Activated CD4-positive, alpha-beta memory T cell treated with anti-CD3 and anti-CD28 coated beads, Interleukin-2, amount 10 ng/mL, durations not matched to agents 7 days and 5 days (primary cell): ENCODE results near the gene TMEM185B. TPM values are rescaled to one million over a fixed set of nuclear protein-coding genes. Genes with fewer than 3 reads are reported as not detected.

Source experiments
- CTCF ChIA-PET: fragments of 350-600 bp; sonication (Branson Sonifier 250); formaldehyde crosslinking; loops from one replicate; lab custom pipeline; 2021; ENCODE audit warnings: antibody characterized with exemption, inconsistent platforms; lab: Charles Lee
- POLR2A ChIA-PET: fragments of 350-600 bp; sonication (Branson Sonifier 250); formaldehyde crosslinking; loops from one replicate; lab custom pipeline; 2021; ENCODE audit warnings: antibody characterized with exemption; lab: Charles Lee
- DNase-seq: peaks from one replicate; pipeline ENCODE4 v3.0.0-alpha.2; 2020
- H3K27ac Mint-ChIP-seq: one replicate; pipeline ENCODE4 v1.8.0; 2021; ENCODE audit warnings: mild to moderate bottlenecking, mixed read lengths
- H3K27me3 Mint-ChIP-seq: one replicate; pipeline ENCODE4 v1.8.0; 2021; ENCODE audit warnings: mixed read lengths
- H3K36me3 Mint-ChIP-seq: one replicate; pipeline ENCODE4 v1.8.0; 2021; ENCODE audit warnings: low read depth, mixed read lengths
- H3K4me1 Mint-ChIP-seq: one replicate; pipeline ENCODE4 v1.8.0; 2021; ENCODE audit warnings: mixed read lengths
- H3K4me3 Mint-ChIP-seq: one replicate; pipeline ENCODE4 v1.8.0; 2021; ENCODE audit warnings: mild to moderate bottlenecking, mixed read lengths
- H3K9me3 Mint-ChIP-seq: one replicate; pipeline ENCODE4 v1.8.0; 2021; ENCODE audit warnings: mixed read lengths
- total RNA-seq, 2 experiments: library from RNA; stranded (reverse); gene quantifications; one replicate each; pipeline ENCODE4 v1.2.3, GENCODE V29; 2021

TMEM185B gene
- total RNA-seq, 2 experiments from 2014 or later: 19.2 to 21.8 TPM

DNA sequence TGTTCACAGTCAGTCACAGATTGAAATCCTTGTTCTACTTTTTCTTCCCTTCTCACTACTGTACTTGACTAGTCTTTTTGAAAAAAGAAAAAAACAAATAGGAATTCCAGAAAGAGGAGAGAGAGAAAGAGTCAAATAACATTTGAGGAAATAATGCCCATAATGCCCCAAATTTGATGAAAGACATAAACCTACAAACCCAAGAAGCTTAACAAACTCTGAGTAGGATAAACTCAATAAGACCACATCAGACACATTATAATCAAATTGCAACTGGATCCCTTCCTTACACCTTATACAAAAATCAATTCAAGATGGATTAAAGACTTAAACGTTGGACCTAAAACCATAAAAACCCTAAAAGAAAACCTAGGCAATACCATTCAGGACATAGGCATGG lies 30.9 kb downstream of the TMEM185B start:
- no peaks in the 10 kb centered on the region for H3K27me3 Mint-ChIP-seq
- CTCF ChIA-PET: no interaction called here
- no peak for DNase-seq
- no peak overlapping the region for H3K4me3 Mint-ChIP-seq
- H3K9me3 Mint-ChIP-seq: peaks cover 24% of the 10 kb centered on the region
- peaks cover 23% of the 10 kb centered on the region for H3K36me3 Mint-ChIP-seq
- POLR2A ChIA-PET: no interaction called here
- H3K27ac Mint-ChIP-seq: no peak overlapping the region
- peaks cover 2% of the 10 kb centered on the region for H3K4me1 Mint-ChIP-seq

DNA sequence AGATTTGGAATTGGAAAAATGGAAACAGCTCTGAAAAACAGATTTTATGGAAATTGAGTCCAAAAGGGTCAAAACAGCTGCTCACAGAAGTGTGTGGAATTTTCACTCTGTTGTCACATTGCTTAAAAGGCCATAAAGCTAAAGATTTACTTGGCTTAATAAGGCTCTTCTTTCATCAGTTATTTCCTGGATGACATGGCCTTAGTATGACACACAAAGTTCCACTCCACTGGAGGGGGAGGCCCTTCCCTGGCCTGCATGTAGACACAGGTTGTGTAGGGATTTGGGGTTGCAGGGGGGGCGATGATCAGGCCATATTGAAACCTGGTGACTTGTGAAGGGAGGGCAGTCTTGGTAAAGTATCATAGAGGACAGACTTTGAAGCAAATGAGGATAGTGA lies 34.0 kb downstream of the TMEM185B start:
- H3K4me3 Mint-ChIP-seq: no peak overlapping the region
- CTCF ChIA-PET: no interaction called here
- no peaks in the 10 kb centered on the region for H3K27me3 Mint-ChIP-seq
- POLR2A ChIA-PET: no interaction called here
- peaks cover 24% of the 10 kb centered on the region for H3K36me3 Mint-ChIP-seq
- peaks cover 18% of the 10 kb centered on the region for H3K9me3 Mint-ChIP-seq
- H3K27ac Mint-ChIP-seq: no peak overlapping the region
- no peak for DNase-seq
- no peaks in the 10 kb centered on the region for H3K4me1 Mint-ChIP-seq

GRCh38 chr2:120182019-120182560 lies 41.1 kb downstream of the TMEM185B start:
- no peaks in the 10 kb centered on the region for H3K9me3 Mint-ChIP-seq
- no peak overlapping the region for H3K4me3 Mint-ChIP-seq
- H3K36me3 Mint-ChIP-seq: peaks cover 20% of the 10 kb centered on the region
- POLR2A ChIA-PET: no interaction called here
- no peaks in the 10 kb centered on the region for H3K27me3 Mint-ChIP-seq
- H3K4me1 Mint-ChIP-seq: peaks cover 48% of the 10 kb centered on the region
- peak overlapping the region; percentile 32 for H3K27ac Mint-ChIP-seq
- DNase-seq: no peak
- CTCF ChIA-PET: interaction anchor here (1.2 to 1.8 kb wide), 2 partner anchors 10 to 131 kb away, joined by 5 read pairs; no protein-coding TSS in a partner anchor

DNA sequence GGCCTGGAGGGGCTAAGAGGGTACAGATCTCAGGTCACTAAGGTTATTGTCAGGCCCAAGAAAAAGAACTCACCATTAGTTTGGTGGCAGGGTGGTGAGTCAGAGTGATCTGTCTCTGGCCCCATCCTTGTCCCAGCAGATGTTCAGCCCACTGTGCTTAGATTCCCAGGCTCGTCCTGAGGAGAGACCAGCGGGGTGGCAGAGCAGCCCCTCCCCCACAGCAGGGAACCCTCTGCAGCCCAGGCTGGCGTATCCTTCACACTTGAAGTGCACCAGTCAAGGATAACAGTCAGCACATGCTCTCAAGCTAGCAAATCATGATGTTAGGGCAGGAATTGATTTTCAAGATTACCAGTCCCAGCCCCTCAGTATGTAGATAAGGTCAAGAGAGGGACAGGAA lies 43.1 kb downstream of the TMEM185B start:
- Mint-ChIP-seq H3K27me3 (no peaks in the 10 kb centered on the region), H3K4me3 (no peak overlapping the region), H3K36me3 (peaks cover 15% of the 10 kb centered on the region), H3K4me1 (peaks cover 65% of the 10 kb centered on the region), H3K27ac (peak overlapping the region; percentile 45), H3K9me3 (no peaks in the 10 kb centered on the region)
- ChIA-PET CTCF (interaction anchor here (1.8 kb wide), 1 partner anchor 133 kb away, joined by 5 read pairs; no protein-coding TSS in a partner anchor), POLR2A (no interaction called here)
- DNase-seq: no peak

DNA sequence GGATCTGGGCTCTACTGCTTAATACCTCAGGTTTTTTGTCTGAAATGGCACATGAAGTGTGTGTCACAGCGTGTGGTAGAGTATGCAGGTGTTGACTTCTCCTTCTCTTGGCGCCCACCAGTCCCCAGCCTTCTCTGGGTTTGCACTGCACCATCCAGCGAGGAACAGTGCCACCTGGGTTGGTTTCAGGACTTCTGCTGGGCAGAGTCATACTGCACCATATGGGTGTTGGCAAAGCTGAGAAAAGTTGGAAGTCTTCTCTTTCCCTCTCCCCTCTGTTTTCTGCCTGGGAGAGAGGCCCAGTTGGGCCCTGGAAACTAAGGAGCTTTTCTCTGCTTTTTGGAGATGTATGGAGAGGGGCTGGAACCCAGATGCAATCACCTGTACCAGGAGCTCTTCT lies 43.8 kb downstream of the TMEM185B start:
- peaks cover 68% of the 10 kb centered on the region for H3K4me1 Mint-ChIP-seq
- CTCF ChIA-PET: no interaction called here
- H3K27ac Mint-ChIP-seq: peak overlapping the region; percentile 45
- POLR2A ChIA-PET: no interaction called here
- no peaks in the 10 kb centered on the region for H3K9me3 Mint-ChIP-seq
- H3K4me3 Mint-ChIP-seq: no peak overlapping the region
- H3K27me3 Mint-ChIP-seq: no peaks in the 10 kb centered on the region
- peaks cover 15% of the 10 kb centered on the region for H3K36me3 Mint-ChIP-seq
- DNase-seq: no peak

DNA sequence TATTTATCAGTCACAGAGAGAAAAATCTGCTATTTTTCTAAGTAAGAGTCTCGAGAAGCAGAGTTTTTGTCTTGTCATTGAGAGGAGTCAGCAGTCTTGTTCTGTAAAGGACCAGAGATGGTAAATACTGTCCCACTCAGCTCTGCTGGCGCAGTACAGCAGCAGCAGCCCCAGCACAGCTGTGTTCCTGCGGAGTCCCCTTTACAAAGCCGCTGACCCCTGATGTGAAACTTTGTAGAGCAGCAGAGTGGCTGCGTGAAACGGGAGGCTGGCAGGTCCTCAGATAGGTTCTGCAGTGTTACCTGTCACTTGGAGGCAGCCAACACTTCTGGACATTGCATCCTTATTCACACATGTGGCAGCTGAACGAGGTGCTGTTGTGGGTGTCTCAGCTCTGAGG lies 45.2 kb downstream of the TMEM185B start:
- peaks cover 64% of the 10 kb centered on the region for H3K4me1 Mint-ChIP-seq
- no peak for DNase-seq
- no peaks in the 10 kb centered on the region for H3K9me3 Mint-ChIP-seq
- peak overlapping the region; percentile 96 for H3K4me3 Mint-ChIP-seq
- H3K27me3 Mint-ChIP-seq: no peaks in the 10 kb centered on the region
- CTCF ChIA-PET: interaction anchor here (1.2 to 5.7 kb wide), 5 partner anchors 9 to 475 kb away, joined by 3 to 111 read pairs (median 5); partner anchors contain the start of gene RALB
- peaks cover 10% of the 10 kb centered on the region for H3K36me3 Mint-ChIP-seq
- POLR2A ChIA-PET: interaction anchor here (1.0 to 3.0 kb wide), 7 partner anchors 9 to 500 kb away, joined by 3 to 33 read pairs (median 9); partner anchors contain the start of genes RALB and TMEM177
- H3K27ac Mint-ChIP-seq: peak overlapping the region; percentile 69

DNA sequence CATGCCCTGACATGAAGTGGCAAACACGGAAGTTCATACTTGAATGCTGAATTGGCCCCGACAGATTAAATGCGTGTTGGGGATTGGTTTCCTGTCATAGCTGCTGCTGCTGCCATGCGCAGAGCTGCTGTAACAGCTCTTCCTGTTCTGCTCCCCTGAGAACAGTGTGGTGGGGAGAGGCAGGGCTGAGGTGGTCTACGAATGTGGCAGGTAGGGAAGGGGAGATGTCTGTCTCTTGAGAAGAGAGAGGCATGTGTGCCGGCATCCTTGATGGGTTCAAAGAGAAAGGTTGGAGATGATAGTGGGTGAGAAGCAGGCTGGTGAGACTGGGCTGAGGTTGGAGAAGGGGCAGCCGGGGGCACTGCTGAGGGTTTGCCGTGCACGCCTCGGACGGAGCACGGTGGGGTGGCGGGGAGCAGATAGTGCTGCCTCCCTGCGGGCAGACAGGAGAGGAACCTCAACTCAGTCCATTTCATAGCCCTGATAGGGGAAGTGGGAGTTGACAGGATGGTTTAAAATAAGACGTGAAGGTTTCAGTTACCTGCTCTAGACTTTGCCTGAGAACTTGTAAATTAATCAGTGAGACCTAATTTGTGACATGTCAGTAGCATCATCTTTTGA lies 46.1 kb downstream of the TMEM185B start:
- Mint-ChIP-seq H3K4me1 (peaks cover 58% of the 10 kb centered on the region), H3K9me3 (no peaks in the 10 kb centered on the region), H3K27ac (peak overlapping the region; percentile 99), H3K36me3 (peaks cover 10% of the 10 kb centered on the region), H3K27me3 (no peaks in the 10 kb centered on the region), H3K4me3 (peak overlapping the region; percentile 96)
- CTCF ChIA-PET: interaction anchor here (0.5 to 5.7 kb wide), 38 partner anchors 7 to 535 kb away, joined by 3 to 111 read pairs (median 4); partner anchors contain the start of genes PTPN4, RALB, TMEM177 and TMEM185B
- POLR2A ChIA-PET: interaction anchor here (0.6 to 3.3 kb wide), 24 partner anchors 8 to 1353 kb away, joined by 3 to 33 read pairs (median 4); partner anchors contain the start of genes EPB41L5, PTPN4, RALB and RNU4ATAC
- peak; percentile 82 for DNase-seq

DNA sequence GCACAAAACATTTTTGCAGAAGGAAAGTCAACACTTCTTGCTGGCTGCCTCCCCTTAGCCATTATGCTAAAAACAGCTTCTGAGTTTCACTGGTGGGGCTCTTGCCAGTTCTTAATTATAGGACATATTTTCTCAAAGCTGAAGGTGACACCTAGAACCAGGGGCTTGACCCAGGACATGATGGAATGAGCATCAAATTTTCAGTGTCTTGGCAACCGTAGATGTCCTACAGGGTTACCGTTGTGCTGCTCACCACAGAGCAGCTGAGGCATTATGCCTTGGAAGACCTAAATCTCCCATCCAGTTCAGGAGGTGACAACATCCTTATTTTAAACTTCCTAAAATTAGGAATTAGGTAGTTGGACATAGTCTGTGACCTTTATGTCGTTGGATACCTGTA lies 46.7 kb downstream of the TMEM185B start:
- Mint-ChIP-seq H3K4me3 (peak overlapping the region; percentile 96), H3K27me3 (no peaks in the 10 kb centered on the region), H3K27ac (peak overlapping the region; percentile 99), H3K36me3 (peaks cover 12% of the 10 kb centered on the region), H3K9me3 (no peaks in the 10 kb centered on the region), H3K4me1 (peaks cover 52% of the 10 kb centered on the region)
- POLR2A ChIA-PET: interaction anchor here (0.6 to 3.3 kb wide), 24 partner anchors 9 to 1354 kb away, joined by 3 to 33 read pairs (median 4); partner anchors contain the start of genes EPB41L5, PTPN4, RALB and RNU4ATAC
- CTCF ChIA-PET: interaction anchor here (0.5 to 5.7 kb wide), 39 partner anchors 8 to 535 kb away, joined by 3 to 111 read pairs (median 5); partner anchors contain the start of genes PTPN4, RALB, TMEM177 and TMEM185B
- no peak for DNase-seq

- CTCF ChIA-PET: interaction anchor here (0.6 to 5.7 kb wide), 52 partner anchors 9 to 533 kb away, joined by 3 to 111 read pairs (median 4); partner anchors contain the start of genes PTPN4, RALB, TMEM177 and TMEM185B
- H3K4me3 Mint-ChIP-seq: no peak overlapping the region
- H3K27ac Mint-ChIP-seq: peak overlapping the region; percentile 28
- peaks cover 2% of the 10 kb centered on the region for H3K9me3 Mint-ChIP-seq
- peaks cover 48% of the 10 kb centered on the region for H3K4me1 Mint-ChIP-seq
- H3K27me3 Mint-ChIP-seq: no peaks in the 10 kb centered on the region
- POLR2A ChIA-PET: interaction anchor here (0.7 to 3.3 kb wide), 10 partner anchors 16 to 414 kb away, joined by 3 to 22 read pairs (median 4); partner anchors contain the start of genes RALB and TMEM185B
- H3K36me3 Mint-ChIP-seq: peaks cover 20% of the 10 kb centered on the region
- DNase-seq: no peak
Observed at GRCh38 chr2:120174963-120175581, 48.1 kb downstream of the TMEM185B start.

Other genes starting within 250 kb of the TMEM185B start
- 1 to 10 TPM; 2.1 to 2.8 TPM for gene EPB41L5, start 210.3 kb downstream of the TMEM185B start, total RNA-seq
- gene RALB, start 29.5 kb upstream of the TMEM185B start, total RNA-seq: 10 to 100 TPM; 59.2 to 59.3 TPM
- gene INHBB, start 122.7 kb upstream of the TMEM185B start, total RNA-seq: not detected